MM.1S (cell line): ENCODE measurements around the gene TRIM69.
"Not testable (repeated sequence)": the region's sequence is repeated elsewhere in the genome, so short reads cannot be mapped to it uniquely, and the experiment has no call there.

Experiments
- EZH2phosphoT487 ChIP-seq: fragments of 300-600 bp; sonication (generic); IDR thresholded peaks from 2 replicates; pipeline ENCODE4 v1.6.1; 2018; ENCODE audit warnings: antibody characterized with exemption, low read length
- TF ChIP-seq, protein P1 (sequence below): fragments of 300-600 bp; sonication (generic); IDR thresholded peaks from 2 replicates; pipeline ENCODE4 v1.5.1; 2016; ENCODE audit warnings: antibody characterized with exemption, low read length, mixed read lengths

DNA sequence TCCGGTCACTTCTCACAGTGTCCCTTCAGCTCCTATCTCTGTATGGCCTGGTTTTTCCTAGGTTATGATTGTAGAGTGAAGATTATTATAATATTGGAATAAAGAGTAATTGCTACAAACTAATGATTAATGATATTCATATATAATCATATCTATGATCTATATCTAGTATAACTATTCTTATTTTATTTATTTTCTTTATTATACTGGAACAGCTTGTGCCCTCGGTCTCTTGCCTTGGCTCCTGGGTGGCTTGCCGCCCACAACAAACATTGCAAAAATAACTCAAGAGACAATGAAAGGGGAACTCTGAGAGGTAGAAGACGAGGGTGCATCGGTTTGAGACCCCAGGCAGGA is 48.6 kb downstream of the TRIM69 start:
- TF ChIP-seq, protein P1, sequence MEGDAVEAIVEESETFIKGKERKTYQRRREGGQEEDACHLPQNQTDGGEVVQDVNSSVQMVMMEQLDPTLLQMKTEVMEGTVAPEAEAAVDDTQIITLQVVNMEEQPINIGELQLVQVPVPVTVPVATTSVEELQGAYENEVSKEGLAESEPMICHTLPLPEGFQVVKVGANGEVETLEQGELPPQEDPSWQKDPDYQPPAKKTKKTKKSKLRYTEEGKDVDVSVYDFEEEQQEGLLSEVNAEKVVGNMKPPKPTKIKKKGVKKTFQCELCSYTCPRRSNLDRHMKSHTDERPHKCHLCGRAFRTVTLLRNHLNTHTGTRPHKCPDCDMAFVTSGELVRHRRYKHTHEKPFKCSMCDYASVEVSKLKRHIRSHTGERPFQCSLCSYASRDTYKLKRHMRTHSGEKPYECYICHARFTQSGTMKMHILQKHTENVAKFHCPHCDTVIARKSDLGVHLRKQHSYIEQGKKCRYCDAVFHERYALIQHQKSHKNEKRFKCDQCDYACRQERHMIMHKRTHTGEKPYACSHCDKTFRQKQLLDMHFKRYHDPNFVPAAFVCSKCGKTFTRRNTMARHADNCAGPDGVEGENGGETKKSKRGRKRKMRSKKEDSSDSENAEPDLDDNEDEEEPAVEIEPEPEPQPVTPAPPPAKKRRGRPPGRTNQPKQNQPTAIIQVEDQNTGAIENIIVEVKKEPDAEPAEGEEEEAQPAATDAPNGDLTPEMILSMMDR, result not testable (repeated sequence)
- TF ChIP-seq EZH2phosphoT487, result not testable (repeated sequence)
